Neural cell (in vitro differentiated cells): ENCODE data around the gene RNF213.

Experiments used
- CTCF ChIP-seq: fragments of 450-650 bp; IDR thresholded peaks from 2 replicates; pipeline ENCODE4 v1.5.1; 2014; ENCODE audit warnings: antibody characterized with exemption, mild to moderate bottlenecking, moderate library complexity; ENCODE audit not compliant: poor library complexity, severe bottlenecking
- EP300 ChIP-seq: fragments of 450-650 bp; conservative IDR thresholded peaks from 2 replicates; pipeline ENCODE4 v1.6.1; 2014; ENCODE audit warnings: antibody characterized with exemption, mild to moderate bottlenecking, moderate library complexity; ENCODE audit not compliant: poor library complexity, severe bottlenecking
- EZH2 ChIP-seq: fragments of 200-600, 300-800 bp; shearing (Covaris generic), sonication (generic); IDR thresholded peaks from 2 replicates; pipeline ENCODE4 v1.6.1; 2014; ENCODE audit warnings: antibody characterized with exemption, low read length, borderline replicate concordance, mild to moderate bottlenecking; ENCODE audit not compliant: insufficient read depth, poor library complexity, severe bottlenecking
- SMC3 ChIP-seq: fragments of 450-650 bp; conservative IDR thresholded peaks from 2 replicates; pipeline ENCODE4 v1.6.1; 2014; ENCODE audit warnings: antibody characterized with exemption, mild to moderate bottlenecking, moderate library complexity; ENCODE audit not compliant: poor library complexity

GRCh38 chr17:80418589-80418988 is 157.9 kb downstream of the RNF213 start:
- no peak for TF ChIP-seq CTCF
- no peak for TF ChIP-seq SMC3
- no peak for TF ChIP-seq EP300
- TF ChIP-seq EZH2, result no peak
